ENCODE results near the gene PLEKHJ1. TPM values are rescaled to one million over a fixed set of nuclear protein-coding genes. Genes with fewer than 3 reads are reported as not detected.

Gene PLEKHJ1
- total and polyA plus RNA-seq, 4 donors: 64.4 to 76.4 (median 67.3) TPM

GRCh38 chr19:2187159-2187558 is 49.0 kb downstream of the PLEKHJ1 start:
- H3K4me3 ChIP-seq: no peak overlapping the region
- 66 to 83% methylated on average over 13 of the region's 13 CpGs for WGBS, 2 donors
- H3K27ac ChIP-seq (ENCODE audit: low read depth in 1 of 2, low read length in 1 of 2): peak overlapping the region in 1 of 2 donors; percentile 80
- H3K9ac ChIP-seq (ENCODE audit: insufficient read depth in 1 of 2, low read length in 2 of 2): peak overlapping the region in 1 of 2 donors; percentile 36
- no peaks in the 10 kb centered on the region for H3K9me3 ChIP-seq (ENCODE audit: control insufficient read depth in 4 of 4, insufficient read depth in 3 of 4, low read length in 3 of 4)
- no peak for DNase-seq
- H3K4me1 ChIP-seq (ENCODE audit: control insufficient read depth in 5 of 5, insufficient read depth in 5 of 5, low read length in 5 of 5): peaks cover 5 to 33% (median 15%) of the 10 kb centered on the region in 5 donors
- H3K27me3 ChIP-seq (ENCODE audit: control insufficient read depth in 3 of 3, insufficient read depth in 3 of 3, low read length in 2 of 3): no peaks in the 10 kb centered on the region
- peaks cover 0 to 47% (median 13%) of the 10 kb centered on the region in 4 donors for H3K36me3 ChIP-seq (ENCODE audit: control insufficient read depth in 4 of 4, insufficient read depth in 4 of 4, low read length in 4 of 4)
- no peak for ATAC-seq (ENCODE audit: insufficient read depth, low FRiP score)
- TF ChIP-seq CTCF (IDR thresholded peaks at IDR 0.05; ENCODE audit: control extremely low read depth, extremely low read depth): no peak

DNA sequence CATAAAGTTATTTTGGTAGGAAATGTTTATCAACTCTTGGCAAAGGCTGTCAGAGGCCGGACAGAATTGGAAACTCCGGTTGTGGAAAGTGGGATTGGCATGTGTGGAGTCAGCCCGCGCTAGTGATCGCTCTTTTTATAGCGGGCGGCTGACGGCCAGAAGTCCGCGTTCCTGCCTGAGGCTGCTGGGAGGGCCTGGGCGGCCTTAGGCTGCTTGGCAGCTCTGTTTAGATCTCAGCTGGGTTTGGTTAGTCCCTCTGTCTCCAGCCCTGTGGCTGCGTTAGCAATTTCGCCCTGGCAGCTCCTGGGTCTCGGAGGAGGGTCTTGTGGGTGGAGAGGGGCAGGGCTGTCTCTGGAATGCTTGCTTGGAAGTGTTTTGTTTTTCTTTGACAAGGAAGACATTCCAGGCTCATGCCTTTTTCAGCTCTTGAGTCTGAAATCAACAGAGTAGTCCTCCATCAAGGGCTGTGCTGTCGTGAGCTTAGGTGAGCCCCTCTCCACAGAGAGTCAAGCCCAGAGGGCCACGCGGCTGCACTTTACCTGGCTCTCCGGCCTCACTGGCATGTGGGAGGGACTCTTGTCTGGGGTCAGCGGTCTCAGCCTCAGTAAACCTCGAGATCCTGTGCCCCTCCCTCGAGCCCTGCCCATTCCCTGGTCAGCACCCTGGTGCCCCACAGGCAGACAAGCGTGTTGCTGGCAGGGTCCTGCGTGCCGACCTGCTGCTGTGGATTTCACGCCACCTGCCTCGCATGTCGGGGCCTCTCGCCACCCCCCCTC is 49.9 kb downstream of the PLEKHJ1 start:
- ATAC-seq (ENCODE audit: insufficient read depth, low FRiP score) (peak; percentile 73), DNase-seq (peak; percentile 91 to 95 (median 94))
- H3K4me1 ChIP-seq (ENCODE audit: control insufficient read depth in 5 of 5, insufficient read depth in 5 of 5, low read length in 5 of 5): peaks cover 5 to 34% (median 15%) of the 10 kb centered on the region in 5 donors
- peaks cover 0 to 41% (median 8%) of the 10 kb centered on the region in 4 donors for H3K36me3 ChIP-seq (ENCODE audit: control insufficient read depth in 4 of 4, insufficient read depth in 4 of 4, low read length in 4 of 4)
- H3K9me3 ChIP-seq (ENCODE audit: control insufficient read depth in 4 of 4, insufficient read depth in 3 of 4, low read length in 3 of 4): no peaks in the 10 kb centered on the region
- WGBS, 2 donors: 41 to 73% methylated on average over 28 of the region's 28 CpGs
- H3K27me3 ChIP-seq (ENCODE audit: control insufficient read depth in 3 of 3, insufficient read depth in 3 of 3, low read length in 2 of 3): no peaks in the 10 kb centered on the region
- TF ChIP-seq CTCF (IDR thresholded peaks at IDR 0.05; ENCODE audit: control extremely low read depth, extremely low read depth): no peak
- H3K27ac ChIP-seq (ENCODE audit: low read depth in 1 of 2, low read length in 1 of 2): peak overlapping the region; percentile 66 to 80
- peak overlapping the region in 1 of 2 donors; percentile 53 for H3K9ac ChIP-seq (ENCODE audit: insufficient read depth in 1 of 2, low read length in 2 of 2)
- no peak overlapping the region for H3K4me3 ChIP-seq

- Histone ChIP-seq H3K9ac (ENCODE audit: insufficient read depth in 1 of 2, low read length in 2 of 2) (no peak overlapping the region), H3K27me3 (ENCODE audit: control insufficient read depth in 3 of 3, insufficient read depth in 3 of 3, low read length in 2 of 3) (no peaks in the 10 kb centered on the region), H3K36me3 (ENCODE audit: control insufficient read depth in 4 of 4, insufficient read depth in 4 of 4, low read length in 4 of 4) (peaks cover 0 to 40% (median 8%) of the 10 kb centered on the region in 4 donors), H3K9me3 (ENCODE audit: control insufficient read depth in 4 of 4, insufficient read depth in 3 of 4, low read length in 3 of 4) (no peaks in the 10 kb centered on the region), H3K4me1 (ENCODE audit: control insufficient read depth in 5 of 5, insufficient read depth in 5 of 5, low read length in 5 of 5) (peaks cover 5 to 39% (median 19%) of the 10 kb centered on the region in 5 donors), H3K4me3 (no peak overlapping the region), H3K27ac (ENCODE audit: low read depth in 1 of 2, low read length in 1 of 2) (peak overlapping the region; percentile 66 to 80)
- WGBS, 2 donors: 39 to 65% methylated on average over 11 of the region's 11 CpGs
- DNase-seq: no peak
- peak; percentile 7 for ATAC-seq (ENCODE audit: insufficient read depth, low FRiP score)
- TF ChIP-seq CTCF (IDR thresholded peaks at IDR 0.05; ENCODE audit: control extremely low read depth, extremely low read depth): no peak
Observed at GRCh38 chr19:2185734-2186070, 50.4 kb downstream of the PLEKHJ1 start.
